Mammary epithelial cell (primary cell): ENCODE data around the gene LRRC8A.

Experiments used
- CTCF ChIP-seq, 2 donors: IDR thresholded peaks in 1 of 2; conservative IDR thresholded peaks in 1 of 2; 2 replicates each; pipeline ENCODE4 v1.5.1; 2011 to 2012; ENCODE audit warnings: inconsistent platforms in 2 of 2, low read length in 2 of 2, mild to moderate bottlenecking in 2 of 2, control low read depth in 1 of 2, low read depth in 1 of 2; ENCODE audit not compliant: insufficient read depth in 1 of 2; ENCODE audit errors: extremely low read depth in 1 of 2
- EZH2 ChIP-seq: IDR thresholded peaks from 2 replicates; pipeline ENCODE4 v1.6.1; 2012; ENCODE audit warnings: low read length, inconsistent platforms, borderline replicate concordance

DNA sequence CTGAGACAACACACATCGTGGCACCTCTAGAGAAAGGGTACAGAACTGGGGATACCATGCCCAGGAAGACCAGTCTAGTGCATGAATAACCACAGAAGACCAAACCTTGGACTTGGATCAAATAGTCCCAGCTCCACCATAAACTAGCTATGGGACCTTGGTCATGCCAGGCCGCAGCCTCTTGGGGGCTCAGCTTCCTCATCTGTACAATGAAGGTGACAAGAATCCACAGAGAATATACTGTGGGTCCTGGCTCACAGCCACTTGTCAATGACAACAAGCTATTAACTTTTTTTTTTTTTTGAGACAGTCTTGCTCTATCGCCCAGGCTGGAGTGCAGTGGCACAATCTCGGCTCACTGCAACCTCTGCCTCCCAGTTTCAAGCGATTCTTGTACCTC is 4.1 kb upstream of the LRRC8A start:
- TF ChIP-seq CTCF (conservative IDR thresholded peaks at IDR 0.05 in 1 of 2, IDR thresholded peaks at IDR 0.05 in 1 of 2; ENCODE audit: extremely low read depth in 1 of 2, insufficient read depth in 1 of 2, low read depth in 1 of 2, low read length in 2 of 2) (no peak), EZH2 (no peak)
